Common myeloid progenitor, CD34-positive (primary cell): Measurements from ENCODE around the gene RAD51B.

Experiments
- CTCF ChIA-PET: fragments of 350-600 bp; sonication (Branson Sonifier 250); formaldehyde crosslinking; loops from one replicate; lab custom pipeline; 2021; ENCODE audit warnings: antibody characterized with exemption; lab: Charles Lee
- POLR2A ChIA-PET: fragments of 350-600 bp; sonication (Branson Sonifier 250); formaldehyde crosslinking; loops from one replicate; lab custom pipeline; 2021; ENCODE audit warnings: antibody characterized with exemption; lab: Charles Lee
- DNase-seq, 3 donors: peaks; one replicate each; pipeline versions ENCODE4 v3.0.0 to v3.0.0-alpha.2; 2013
- H3K27ac ChIP-seq, 2 experiments: 1 replicate in 1 of 2; 2 replicates in 1 of 2; pipeline ENCODE4 v1.7.0; 2013; ENCODE audit warnings: inconsistent platforms in 2 of 2, low read length in 2 of 2, mild to moderate bottlenecking in 2 of 2, low read depth in 1 of 2, moderate library complexity in 1 of 2; ENCODE audit not compliant: severe bottlenecking in 2 of 2, insufficient read depth in 1 of 2, poor library complexity in 1 of 2
- H3K27me3 ChIP-seq, 5 experiments: replicated peaks in 2 of 5; 1 replicate in 3 of 5; 2 replicates in 2 of 5; pipeline versions ENCODE4 v1.6.1 to v1.7.0; 2013; ENCODE audit warnings: low read length in 4 of 5, mild to moderate bottlenecking in 2 of 5, moderate library complexity in 2 of 5, inconsistent platforms in 1 of 5; ENCODE audit not compliant: insufficient read depth in 5 of 5, control insufficient read depth in 4 of 5
- H3K36me3 ChIP-seq, 4 experiments: 1 replicate in 2 of 4; 2 replicates in 2 of 4; pipeline versions ENCODE4 v1.6.1 to v1.7.0; 2013; ENCODE audit warnings: low read length in 3 of 4, control low read depth in 1 of 4, mild to moderate bottlenecking in 1 of 4; ENCODE audit not compliant: control insufficient read depth in 4 of 4, insufficient read depth in 4 of 4
- H3K4me1 ChIP-seq, 4 experiments: 1 replicate in 3 of 4; 2 replicates in 1 of 4; pipeline versions ENCODE4 v1.6.1 to v1.7.1; 2013; ENCODE audit warnings: low read length in 3 of 4, mild to moderate bottlenecking in 3 of 4, control low read depth in 1 of 4, inconsistent platforms in 1 of 4, moderate library complexity in 1 of 4; ENCODE audit not compliant: control insufficient read depth in 4 of 4, insufficient read depth in 4 of 4; ENCODE audit errors: control extremely low read depth in 1 of 4
- H3K4me3 ChIP-seq, 7 experiments: 1 replicate in 4 of 7; 2 replicates in 3 of 7; pipeline versions ENCODE4 v1.5.1 to v1.7.0; 2013; ENCODE audit warnings: mild to moderate bottlenecking in 7 of 7, low read length in 6 of 7, moderate library complexity in 6 of 7, inconsistent platforms in 2 of 7, low read depth in 2 of 7, control low read depth in 1 of 7; ENCODE audit not compliant: insufficient read depth in 4 of 7, control insufficient read depth in 1 of 7; ENCODE audit errors: extremely low read depth in 1 of 7
- H3K9me3 ChIP-seq, 5 experiments: 1 replicate in 4 of 5; 2 replicates in 1 of 5; pipeline versions ENCODE4 v1.6.1 to v1.7.1; 2013; ENCODE audit warnings: low read length in 4 of 5, mild to moderate bottlenecking in 2 of 5, inconsistent platforms in 1 of 5, low read depth in 1 of 5, moderate library complexity in 1 of 5; ENCODE audit not compliant: control insufficient read depth in 4 of 5, insufficient read depth in 2 of 5; ENCODE audit errors: control extremely low read depth in 1 of 5
- WGBS: methylation state at CpG from one replicate; pipeline ENCODE4 v1.1.5; 2013; ENCODE audit not compliant: insufficient coverage; 5-methylcytosine and 5-hydroxymethylcytosine counted together

The RAD51B gene

GRCh38 chr14:68346556-68347343 lies 527.2 kb downstream of the RAD51B start:
- H3K36me3 ChIP-seq: no peaks in the 10 kb centered on the region
- no peak overlapping the region for H3K27ac ChIP-seq
- H3K9me3 ChIP-seq: no peaks in the 10 kb centered on the region
- POLR2A ChIA-PET: no interaction called here
- H3K27me3 ChIP-seq: no peaks in the 10 kb centered on the region
- CTCF ChIA-PET: interaction anchor here (0.9 to 1.3 kb wide), 2 partner anchors 9 to 103 kb away, joined by 3 to 4 read pairs; no protein-coding TSS in a partner anchor
- no peak overlapping the region for H3K4me3 ChIP-seq
- DNase-seq: no peak
- WGBS: 98% methylated on average over 5 of the region's 5 CpGs
- peaks cover 0 to 9% (median 6%) of the 10 kb centered on the region in 4 experiments for H3K4me1 ChIP-seq

DNA sequence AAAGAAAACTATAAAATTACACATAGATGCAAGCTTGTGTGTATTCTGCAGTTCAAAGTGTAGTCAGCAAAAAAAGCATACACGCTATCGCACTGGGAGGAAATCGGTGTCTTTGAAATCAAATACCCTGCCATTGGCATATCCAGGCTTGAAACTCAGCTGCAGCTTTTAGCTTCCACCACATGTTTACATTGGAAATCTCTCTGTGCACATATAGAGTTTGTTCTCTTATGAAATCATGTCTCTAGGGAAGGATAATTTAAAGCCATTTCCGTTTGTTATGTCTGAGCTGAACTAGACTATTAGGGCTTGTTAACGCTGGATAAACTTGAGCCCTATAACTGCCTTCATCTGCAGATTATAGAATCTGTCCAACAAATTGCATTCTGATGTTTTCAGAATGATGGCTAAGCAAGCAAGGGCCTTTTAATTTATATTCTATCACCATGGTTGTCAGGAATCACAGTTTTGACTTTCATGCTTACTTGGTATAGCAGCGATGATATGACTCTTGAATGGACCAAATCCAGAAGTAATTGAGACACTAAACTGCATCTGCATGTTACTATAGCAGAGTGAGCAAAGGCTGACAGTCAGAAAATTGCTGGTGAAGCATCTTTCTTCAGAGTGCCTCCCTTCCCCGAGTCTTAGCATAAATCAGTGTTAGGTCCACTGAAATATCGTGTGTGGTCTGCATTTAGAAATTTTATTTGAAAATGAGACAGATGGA lies 530.5 kb downstream of the RAD51B start:
- ChIA-PET POLR2A (no interaction called here), CTCF (interaction anchor here (0.7 to 2.6 kb wide), 3 partner anchors 12 to 101 kb away, joined by 3 to 11 read pairs (median 3); no protein-coding TSS in a partner anchor)
- H3K36me3 ChIP-seq: no peaks in the 10 kb centered on the region
- DNase-seq: no peak
- no peak overlapping the region for H3K27ac ChIP-seq
- 99% methylated on average over 8 of the region's 8 CpGs for WGBS
- no peaks in the 10 kb centered on the region for H3K27me3 ChIP-seq
- H3K9me3 ChIP-seq: no peaks in the 10 kb centered on the region
- H3K4me3 ChIP-seq: no peak overlapping the region
- no peaks in the 10 kb centered on the region for H3K4me1 ChIP-seq

GRCh38 chr14:68355415-68355814 lies 535.8 kb downstream of the RAD51B start:
- no peaks in the 10 kb centered on the region for H3K27me3 ChIP-seq
- ChIA-PET POLR2A (no interaction called here), CTCF (no interaction called here)
- H3K36me3 ChIP-seq: no peaks in the 10 kb centered on the region
- no peaks in the 10 kb centered on the region for H3K9me3 ChIP-seq
- no peak overlapping the region for H3K4me3 ChIP-seq
- H3K27ac ChIP-seq: no peak overlapping the region
- H3K4me1 ChIP-seq: peaks cover 0 to 14% (median 8%) of the 10 kb centered on the region in 4 experiments
- WGBS: 100% methylated on average over 1 of the region's 2 CpGs
- no peak for DNase-seq

DNA sequence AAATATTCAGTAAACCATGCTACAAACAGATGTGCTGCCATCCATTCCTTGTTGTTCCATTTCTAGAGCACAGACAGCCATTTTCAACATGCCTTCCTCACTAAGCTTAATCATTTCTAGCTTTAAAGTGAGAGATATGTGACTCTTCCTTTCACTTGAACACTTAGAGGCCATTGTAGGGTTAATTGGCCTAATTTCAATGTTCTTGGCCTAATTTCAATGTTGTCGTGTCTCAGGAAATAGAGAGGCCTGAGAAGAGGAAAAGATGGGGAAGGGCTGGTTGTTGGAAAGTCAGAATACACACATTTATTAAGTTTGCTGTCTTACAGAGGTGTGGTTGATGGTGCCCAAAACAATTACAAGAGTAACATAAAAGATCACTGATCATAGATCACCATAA lies 538.2 kb downstream of the RAD51B start:
- H3K27ac ChIP-seq: no peak overlapping the region
- no peaks in the 10 kb centered on the region for H3K36me3 ChIP-seq
- ChIA-PET CTCF (no interaction called here), POLR2A (no interaction called here)
- no peaks in the 10 kb centered on the region for H3K9me3 ChIP-seq
- no peak overlapping the region for H3K4me3 ChIP-seq
- no peaks in the 10 kb centered on the region for H3K27me3 ChIP-seq
- no peak for DNase-seq
- no CpG with 5 or more reads among the region's 1 CpG for WGBS
- H3K4me1 ChIP-seq: peaks cover under 1 to 15% (median 8%) of the 10 kb centered on the region in 4 experiments

DNA sequence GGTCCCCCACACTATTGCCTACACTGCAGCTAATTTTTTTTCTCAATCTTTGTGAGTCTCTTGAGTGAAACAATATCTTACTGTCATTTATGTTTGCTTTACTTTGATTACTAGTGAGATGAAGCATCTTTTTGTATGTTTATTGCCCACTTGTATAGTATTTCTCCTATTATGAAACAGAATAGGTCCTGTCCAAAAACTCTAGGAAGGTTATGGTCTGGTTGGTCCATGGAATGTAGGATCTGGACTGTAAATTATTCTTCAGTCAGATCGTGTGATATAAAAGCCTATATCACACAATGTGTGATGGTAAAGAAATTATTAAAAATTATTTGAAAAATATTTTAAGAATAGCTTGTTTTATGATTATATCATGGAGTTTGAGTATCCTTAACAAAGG lies 538.9 kb downstream of the RAD51B start:
- no peaks in the 10 kb centered on the region for H3K36me3 ChIP-seq
- ChIA-PET POLR2A (no interaction called here), CTCF (interaction anchor here (0.6 to 1.5 kb wide), 2 partner anchors 9 to 10 kb away, joined by 3 read pairs; no protein-coding TSS in a partner anchor)
- no peaks in the 10 kb centered on the region for H3K27me3 ChIP-seq
- H3K27ac ChIP-seq: no peak overlapping the region
- no peak overlapping the region for H3K4me3 ChIP-seq
- peaks cover 7 to 22% (median 12%) of the 10 kb centered on the region in 4 experiments for H3K4me1 ChIP-seq
- no peak for DNase-seq
- WGBS: no CpG with 5 or more reads among the region's 1 CpG
- H3K9me3 ChIP-seq: no peaks in the 10 kb centered on the region

- CTCF ChIA-PET: interaction anchor here (0.6 to 1.5 kb wide), 2 partner anchors 10 to 24 kb away, joined by 3 read pairs; no protein-coding TSS in a partner anchor
- WGBS: 77% methylated on average over 4 of the region's 12 CpGs
- no peaks in the 10 kb centered on the region for H3K9me3 ChIP-seq
- H3K27me3 ChIP-seq: no peaks in the 10 kb centered on the region
- H3K4me3 ChIP-seq: no peak overlapping the region
- no peak for DNase-seq
- peaks cover 7 to 29% (median 18%) of the 10 kb centered on the region in 4 experiments for H3K4me1 ChIP-seq
- H3K27ac ChIP-seq: no peak overlapping the region
- POLR2A ChIA-PET: no interaction called here
- no peaks in the 10 kb centered on the region for H3K36me3 ChIP-seq
These were observed 539.6 kb downstream of the RAD51B start for GRCh38 chr14:68359022-68359836.
